Measurements from ENCODE around the gene PROB1.

Gene PROB1

DNA sequence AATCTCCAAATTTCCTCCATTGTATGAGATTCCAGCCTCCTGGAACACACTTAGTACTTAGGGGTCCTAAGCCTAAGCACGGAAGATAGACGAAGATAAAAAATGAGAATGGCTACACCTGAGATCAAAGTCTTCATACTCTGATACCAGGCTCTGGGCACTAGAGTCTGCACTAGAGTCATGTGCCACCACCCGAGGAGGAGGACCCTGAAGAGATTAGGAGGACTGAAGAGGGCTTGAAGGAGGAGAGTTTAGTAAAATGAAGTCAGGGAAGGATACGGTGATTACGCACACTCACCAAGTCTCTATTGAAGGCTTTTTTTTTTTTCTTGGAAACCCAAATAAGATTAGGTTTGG lies 9.6 kb upstream of the PROB1 start:
- no peak for DNase-seq
- no peak for TF ChIP-seq GATA1 (IDR thresholded peaks at IDR 0.05; ENCODE audit: low read depth, low read length)
- no peak for TF ChIP-seq POLR2A (IDR thresholded peaks at IDR 0.05; ENCODE audit: low read length)

DNA sequence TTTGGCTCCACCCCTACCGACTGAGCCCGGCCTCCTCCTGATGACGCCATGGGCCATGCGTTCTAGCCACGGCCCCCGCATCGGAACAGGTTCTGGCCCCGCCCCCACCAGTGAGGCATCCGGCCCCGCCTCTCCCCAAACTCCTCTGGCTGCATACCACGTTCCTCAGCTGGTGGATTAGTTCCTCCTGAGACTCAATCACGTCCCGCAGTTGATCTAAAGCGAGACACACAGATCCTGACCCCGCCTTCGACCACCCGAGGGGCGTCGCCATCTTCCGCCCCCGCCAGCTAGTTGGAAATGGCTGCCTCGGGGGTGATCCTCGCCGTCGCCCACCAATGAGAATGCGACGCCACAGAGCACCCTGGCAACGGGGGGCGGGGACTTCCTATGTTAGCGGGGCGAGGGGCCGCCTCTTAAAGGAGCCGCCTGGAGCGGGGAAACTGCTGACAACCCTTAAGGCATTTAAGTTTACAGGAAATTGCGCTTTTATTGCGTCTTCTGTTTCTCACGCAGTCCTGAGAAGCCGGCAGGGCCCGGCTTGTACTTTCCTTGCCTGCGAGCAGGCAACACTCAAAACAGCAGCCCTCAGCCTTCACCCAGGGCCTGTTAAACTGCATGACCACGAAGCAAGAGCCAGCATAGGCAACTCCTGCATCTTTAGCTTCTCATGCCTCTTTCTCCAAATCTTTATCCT lies 9.0 kb upstream of the PROB1 start, which contains the start of gene SPATA24:
SPATA24 (minus strand) TSS at position 303 of the 697 bp plus-strand sequence; CDS start at position 274, 29 bp downstream.
- peak; percentile 93 to 94 for DNase-seq
- TF ChIP-seq POLR2A (IDR thresholded peaks at IDR 0.05; ENCODE audit: low read length) = peak; percentile 42
- TF ChIP-seq GATA1 (IDR thresholded peaks at IDR 0.05; ENCODE audit: low read depth, low read length) = no peak

DNA sequence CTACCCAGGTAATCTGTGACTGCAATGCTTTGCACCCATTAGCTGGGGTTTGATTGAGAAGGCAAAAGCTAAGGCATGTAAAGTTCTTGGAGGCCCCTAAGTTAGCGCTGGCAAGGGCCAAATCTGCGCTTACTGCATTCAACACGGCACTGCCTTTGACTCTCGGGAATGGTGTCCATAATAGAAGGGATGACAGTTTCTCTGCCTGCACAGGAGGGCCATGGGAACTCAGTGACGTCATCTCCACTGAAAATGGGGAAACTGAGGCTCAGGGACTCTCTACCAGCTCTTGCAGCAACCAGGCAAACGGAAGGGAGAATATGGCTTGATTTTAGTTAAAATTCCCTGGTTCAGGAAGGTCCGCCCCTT lies 8.5 kb upstream of the PROB1 start:
- TF ChIP-seq GATA1 (IDR thresholded peaks at IDR 0.05; ENCODE audit: low read depth, low read length) = no peak
- no peak for TF ChIP-seq POLR2A (IDR thresholded peaks at IDR 0.05; ENCODE audit: low read length)
- peak in 1 of 2 experiments; percentile 40 for DNase-seq

DNA sequence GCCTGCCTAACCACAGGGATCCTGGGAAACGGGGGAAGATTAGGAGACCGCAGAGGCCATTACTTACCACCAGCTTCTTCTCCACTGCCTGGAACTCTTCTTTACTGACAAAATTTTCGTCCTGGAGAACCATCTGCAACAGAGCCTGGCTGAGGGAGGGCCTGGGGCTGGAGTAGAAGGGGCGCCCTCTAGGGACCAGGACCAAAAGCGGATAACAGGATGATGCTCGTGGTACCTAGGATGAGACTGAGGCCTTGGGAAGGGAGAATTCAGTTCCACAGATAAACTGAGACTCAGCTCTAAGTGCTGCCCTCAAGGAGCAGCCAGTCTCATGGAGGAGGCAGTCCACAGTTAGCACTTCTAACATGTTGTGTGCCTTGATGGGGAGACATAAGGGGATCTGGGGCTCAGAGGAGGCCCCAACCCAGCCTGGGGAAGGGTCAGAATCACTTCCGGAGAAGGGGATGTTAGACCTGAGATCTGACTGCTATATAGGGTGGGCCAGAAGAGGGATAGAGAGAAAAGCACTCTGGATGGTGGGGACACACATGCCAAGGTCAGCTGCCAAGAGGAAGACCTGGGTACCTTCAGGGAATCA lies 7.8 kb upstream of the PROB1 start:
- DNase-seq = peak; percentile 49 to 61
- TF ChIP-seq POLR2A (IDR thresholded peaks at IDR 0.05; ENCODE audit: low read length) (no peak), GATA1 (IDR thresholded peaks at IDR 0.05; ENCODE audit: low read depth, low read length) (no peak)

DNA sequence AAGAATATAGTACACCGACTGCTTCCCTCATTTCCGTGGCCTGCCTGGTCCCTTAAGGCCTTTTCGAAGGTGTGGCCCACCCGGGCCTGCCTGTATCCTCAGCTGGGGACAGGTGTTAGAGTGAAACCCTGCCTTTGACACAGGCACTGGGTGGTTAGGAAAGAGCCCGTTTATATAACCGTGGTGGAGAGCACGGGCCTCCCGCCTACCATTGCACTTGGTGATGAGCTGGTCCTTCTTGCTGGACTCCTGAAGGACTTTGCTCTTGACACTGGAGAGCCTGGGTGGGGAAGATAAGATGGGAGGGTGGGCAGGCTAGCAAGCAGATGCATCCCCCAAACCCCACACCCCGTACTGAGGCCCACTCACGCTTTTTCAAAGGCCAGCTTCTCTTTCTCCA lies 6.6 kb upstream of the PROB1 start:
- DNase-seq = peak; percentile 11 to 38
- TF ChIP-seq POLR2A (IDR thresholded peaks at IDR 0.05; ENCODE audit: low read length) = no peak
- TF ChIP-seq GATA1 (IDR thresholded peaks at IDR 0.05; ENCODE audit: low read depth, low read length) = no peak

DNA sequence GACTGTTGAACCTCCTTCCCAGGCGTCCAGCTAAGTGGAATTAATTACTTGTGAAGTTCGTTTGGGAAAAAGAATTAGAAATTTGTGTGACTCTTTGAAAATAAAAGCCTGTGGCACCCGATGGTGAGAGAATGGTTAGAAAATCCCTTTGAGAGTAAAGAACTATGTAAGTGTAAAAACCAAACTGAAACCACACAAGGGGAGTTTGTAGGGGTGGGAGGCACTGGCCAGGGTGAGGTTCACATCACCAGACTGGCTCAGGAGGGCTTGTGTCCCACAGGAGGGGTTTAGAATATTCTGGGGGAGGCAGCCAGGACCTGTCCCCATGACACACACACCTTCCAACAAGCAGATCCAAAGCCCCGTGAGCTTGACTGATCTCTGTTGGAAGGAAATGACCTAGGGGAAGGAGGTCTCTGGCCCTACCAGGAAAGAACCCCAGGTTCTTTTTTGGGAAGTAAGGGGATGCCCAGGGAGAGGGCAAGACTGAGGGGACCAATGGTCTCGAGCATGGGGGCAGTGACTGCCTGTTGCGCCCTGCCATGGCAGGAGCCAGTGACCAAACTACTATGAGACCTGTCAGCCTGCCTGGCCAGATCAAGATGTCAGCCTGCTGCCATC lies 4.7 kb upstream of the PROB1 start:
- DNase-seq = no peak
- TF ChIP-seq POLR2A (IDR thresholded peaks at IDR 0.05; ENCODE audit: low read length) (no peak), GATA1 (IDR thresholded peaks at IDR 0.05; ENCODE audit: low read depth, low read length) (no peak)

DNA sequence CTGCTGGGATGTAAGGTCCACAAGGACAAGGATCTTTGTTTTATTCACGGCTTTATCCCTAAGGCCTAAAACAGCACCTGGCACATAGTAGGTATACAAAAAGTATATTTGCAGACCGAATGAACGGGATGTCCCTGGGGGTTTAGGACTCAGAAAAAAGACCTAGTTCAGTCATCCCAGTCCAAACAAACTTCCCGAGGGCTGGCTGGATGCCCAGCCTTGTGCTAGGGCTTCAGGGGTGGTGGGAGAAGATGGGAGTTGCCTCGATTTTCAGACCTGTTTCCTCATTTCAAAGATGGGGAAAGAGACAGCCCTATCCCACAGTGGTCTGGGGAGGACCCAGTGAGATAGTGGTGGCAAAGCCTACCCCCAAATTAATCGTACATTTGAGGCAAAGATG lies 3.0 kb upstream of the PROB1 start:
- DNase-seq = no peak
- TF ChIP-seq POLR2A (IDR thresholded peaks at IDR 0.05; ENCODE audit: low read length) (no peak), GATA1 (IDR thresholded peaks at IDR 0.05; ENCODE audit: low read depth, low read length) (no peak)

DNA sequence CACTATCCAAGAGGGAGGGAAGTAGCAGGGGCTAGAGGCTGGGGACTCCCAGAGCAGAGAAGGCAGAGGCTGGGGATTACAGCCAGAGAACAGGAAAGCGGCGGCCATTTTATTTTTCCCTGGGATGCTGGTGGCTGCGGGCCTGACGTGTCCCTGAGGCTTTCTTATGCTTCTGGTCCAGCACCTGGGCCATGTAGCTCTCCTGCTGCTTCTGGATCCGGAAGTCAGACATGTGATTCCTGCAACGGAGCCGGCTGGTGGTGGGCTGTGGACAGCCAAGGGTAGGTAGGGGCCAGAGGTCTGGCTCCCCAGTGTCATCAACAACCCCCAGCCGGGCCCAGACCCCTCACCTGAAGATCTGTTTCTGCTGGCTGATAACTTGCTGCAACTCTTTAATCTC lies 1.8 kb upstream of the PROB1 start:
- TF ChIP-seq POLR2A (IDR thresholded peaks at IDR 0.05; ENCODE audit: low read length) (no peak), GATA1 (IDR thresholded peaks at IDR 0.05; ENCODE audit: low read depth, low read length) (no peak)
- DNase-seq = no peak

DNA sequence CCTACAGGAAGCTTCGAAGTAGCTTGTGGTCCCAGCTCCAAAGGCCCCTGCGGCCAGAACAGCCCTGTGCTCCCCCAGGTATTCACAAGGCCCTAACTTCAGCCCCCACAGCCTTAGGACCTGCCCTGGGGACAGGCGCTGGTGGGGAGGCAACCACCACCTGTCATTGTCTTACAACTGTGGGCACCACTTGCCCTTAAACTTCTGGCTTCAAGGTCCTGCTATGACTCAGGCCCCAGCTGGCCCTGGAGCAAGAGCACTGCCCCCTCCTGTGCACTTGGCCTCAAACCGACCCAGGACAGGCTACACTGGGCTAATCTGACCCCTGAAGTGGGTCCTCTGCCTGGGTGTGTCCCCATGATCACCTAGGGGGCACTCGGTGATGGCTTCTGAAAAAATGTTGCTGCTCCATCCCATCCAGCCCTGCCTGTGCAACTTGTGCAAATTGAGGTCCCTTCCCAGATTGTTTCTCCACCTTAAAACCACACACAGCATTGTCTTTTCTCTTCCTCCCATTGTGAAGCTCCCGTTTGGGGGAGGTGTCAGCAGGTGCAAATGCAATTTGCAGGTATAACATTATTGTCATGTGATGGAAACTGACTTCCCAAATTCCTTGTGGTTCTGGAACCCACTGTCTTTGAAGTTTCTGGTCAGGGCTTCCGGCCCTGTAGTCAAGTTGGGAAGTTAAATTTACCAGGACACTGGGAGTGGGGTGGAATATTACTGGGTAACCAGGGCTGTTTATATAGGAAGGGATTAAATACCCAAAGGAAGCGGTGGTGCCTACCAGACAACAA lies 1.1 kb upstream of the PROB1 start:
- TF ChIP-seq POLR2A (IDR thresholded peaks at IDR 0.05; ENCODE audit: low read length) = no peak
- no peak for TF ChIP-seq GATA1 (IDR thresholded peaks at IDR 0.05; ENCODE audit: low read depth, low read length)
- no peak for DNase-seq

DNA sequence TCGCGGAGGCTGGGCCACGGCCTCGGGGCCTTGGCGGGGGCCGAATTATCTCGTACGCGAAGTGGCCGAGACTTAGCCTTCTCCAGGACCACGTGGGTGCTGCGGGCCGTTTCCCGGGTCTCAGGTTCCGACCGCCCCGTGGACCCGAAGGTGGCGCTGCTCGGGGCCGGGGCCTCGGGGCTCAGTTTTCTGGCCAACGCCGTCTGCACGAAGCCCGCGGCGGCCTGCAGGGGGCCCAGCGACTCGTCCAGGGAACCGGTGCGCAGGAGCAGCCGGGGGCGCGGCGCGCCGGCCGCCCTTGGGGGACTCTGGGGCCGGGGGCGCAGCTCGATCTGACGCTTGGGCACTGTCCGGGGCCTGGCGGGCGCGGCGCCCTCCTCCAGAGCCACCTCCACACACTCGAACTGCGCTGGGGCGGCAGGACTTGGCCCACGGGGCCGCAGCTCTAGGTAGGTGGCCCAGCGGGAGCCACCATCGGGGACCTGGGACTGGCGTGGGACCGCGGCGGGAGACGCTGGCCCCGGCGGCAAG lies 716 bp downstream of the PROB1 start:
- peak; percentile 12 to 27 for DNase-seq
- no peak for TF ChIP-seq GATA1 (IDR thresholded peaks at IDR 0.05; ENCODE audit: low read depth, low read length)
- TF ChIP-seq POLR2A (IDR thresholded peaks at IDR 0.05; ENCODE audit: low read length) = no peak

DNA sequence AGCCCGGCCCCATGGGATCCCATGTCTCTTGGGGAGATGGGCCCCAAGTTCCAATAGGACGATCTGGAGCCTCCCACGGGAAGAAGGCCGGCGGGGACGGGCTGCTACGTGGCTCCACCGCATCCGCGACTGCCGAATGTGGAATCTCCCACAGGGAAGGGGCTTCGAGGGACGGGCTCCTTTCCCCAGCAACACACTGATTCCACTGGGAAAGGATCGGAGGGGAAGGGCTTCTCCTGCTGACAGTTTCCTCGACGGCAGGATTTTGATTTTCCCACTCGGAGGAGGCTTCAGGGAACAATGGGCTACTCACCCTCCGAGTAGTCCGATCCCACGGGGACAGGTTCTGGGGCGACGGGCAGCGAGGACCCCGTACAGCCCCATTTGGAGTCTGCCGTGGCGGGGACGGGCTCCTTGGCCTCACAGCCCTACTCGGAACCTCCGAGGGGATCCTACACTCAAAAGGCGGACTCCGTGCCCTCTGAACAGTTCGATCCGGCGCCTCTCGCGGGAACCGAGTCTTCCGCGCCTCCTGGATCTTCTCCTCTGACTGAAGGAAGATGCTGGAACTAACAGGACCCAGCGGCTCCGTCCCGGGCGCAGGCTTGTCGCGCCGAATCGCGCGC lies 1.3 kb downstream of the PROB1 start:
- TF ChIP-seq POLR2A (IDR thresholded peaks at IDR 0.05; ENCODE audit: low read length) (no peak), GATA1 (IDR thresholded peaks at IDR 0.05; ENCODE audit: low read depth, low read length) (no peak)
- DNase-seq = no peak

DNA sequence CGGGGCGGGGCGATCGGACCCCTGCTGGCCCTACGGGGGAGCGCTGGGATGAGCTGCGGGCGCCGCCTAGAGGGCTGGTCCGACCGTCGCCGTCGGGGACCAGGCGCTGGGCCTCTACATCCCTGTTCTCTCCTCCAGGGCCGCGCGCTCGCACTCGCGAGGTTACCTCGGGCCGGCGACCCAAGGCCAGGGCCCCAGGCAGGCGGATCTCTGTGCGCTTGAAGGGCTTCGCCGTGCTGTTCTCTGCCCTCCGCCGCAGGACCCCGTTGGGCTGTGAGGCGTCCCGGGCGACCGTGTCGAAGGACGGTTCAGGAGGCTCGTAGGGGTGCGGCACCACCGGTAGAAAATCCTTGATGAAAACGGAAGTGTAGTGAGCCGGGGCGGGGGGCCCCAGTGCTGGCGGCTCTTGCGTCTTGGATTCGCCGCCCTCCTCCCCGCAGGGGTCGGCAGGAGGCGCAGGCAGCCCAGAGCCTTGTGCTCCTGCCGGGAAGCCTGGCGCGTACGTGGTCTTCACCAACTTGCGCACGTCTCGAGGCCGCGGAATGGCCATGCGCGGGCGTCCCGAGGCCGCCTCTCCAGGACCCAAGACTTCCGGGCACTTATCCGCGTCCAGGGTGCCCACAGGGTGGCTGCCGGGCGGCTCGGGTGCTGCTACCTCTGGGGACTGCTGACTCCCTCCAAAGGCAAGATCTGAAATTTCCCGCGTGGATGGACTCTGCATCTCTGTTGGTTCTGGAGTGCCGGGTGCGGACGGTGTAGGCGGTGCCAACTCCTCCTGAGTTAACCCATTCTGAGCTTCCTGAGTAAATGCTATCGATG lies 2.0 kb downstream of the PROB1 start:
- no peak for TF ChIP-seq GATA1 (IDR thresholded peaks at IDR 0.05; ENCODE audit: low read depth, low read length)
- no peak for TF ChIP-seq POLR2A (IDR thresholded peaks at IDR 0.05; ENCODE audit: low read length)
- DNase-seq = peak; percentile 74 to 77

DNA sequence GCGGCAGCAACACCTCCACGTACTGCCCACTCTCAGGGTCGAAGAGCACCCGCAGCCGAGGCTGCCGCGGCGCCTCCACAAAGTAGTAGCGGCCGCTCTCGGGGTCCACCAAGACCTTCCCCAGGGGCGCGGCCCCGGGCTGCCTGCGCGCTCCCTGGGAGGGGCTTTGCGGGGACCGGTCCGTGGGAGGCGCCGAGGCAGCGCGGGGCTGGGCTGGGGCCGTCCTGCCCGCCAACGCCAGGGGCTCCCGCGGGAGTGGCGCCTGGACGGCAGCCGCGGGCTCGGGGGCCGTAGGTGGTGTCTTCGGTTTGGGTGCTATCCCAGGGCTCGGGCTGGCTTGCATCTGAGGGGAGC lies 2.6 kb downstream of the PROB1 start:
- TF ChIP-seq POLR2A (IDR thresholded peaks at IDR 0.05; ENCODE audit: low read length) (no peak), GATA1 (IDR thresholded peaks at IDR 0.05; ENCODE audit: low read depth, low read length) (no peak)
- no peak for DNase-seq
